Measurements from ENCODE around the gene MAP1B. TPM values are rescaled to one million over a fixed set of nuclear protein-coding genes. Genes with fewer than 3 reads are reported as not detected.

MAP1B gene
- total and polyA plus RNA-seq, 4 donors, result 0.58 to 5.0 (median 2.1) TPM

- WGBS, result 93% methylated on average over 3 of the region's 3 CpGs
- Histone ChIP-seq H3K36me3 (ENCODE audit: control insufficient read depth in 4 of 4, insufficient read depth in 3 of 4, low read depth in 1 of 4, low read length in 3 of 4) (peaks cover 7 to 65% (median 38%) of the 10 kb centered on the region in 4 donors), H3K4me1 (ENCODE audit: control insufficient read depth in 4 of 4, insufficient read depth in 4 of 4, low read length in 3 of 4) (no peaks in the 10 kb centered on the region), H3K27ac (ENCODE audit: low read depth in 1 of 2, low read length in 2 of 2) (no peak overlapping the region), H3K9ac (ENCODE audit: low read depth in 1 of 2, low read length in 2 of 2) (no peak overlapping the region), H3K4me3 (ENCODE audit: low read depth in 1 of 3, low read length in 3 of 3) (no peak overlapping the region), H3K9me3 (ENCODE audit: control insufficient read depth in 4 of 4, low read length in 3 of 4) (no peaks in the 10 kb centered on the region), H3K27me3 (ENCODE audit: control insufficient read depth in 4 of 4, insufficient read depth in 4 of 4, low read length in 3 of 4) (no peaks in the 10 kb centered on the region)
- DNase-seq (ENCODE audit: low spot score), result no peak
- TF ChIP-seq REST (IDR thresholded peaks at IDR 0.05), result no peak
- TF ChIP-seq RAD21 (IDR thresholded peaks at IDR 0.05), result no peak
- TF ChIP-seq HNF4A (conservative IDR thresholded peaks at IDR 0.05), result no peak
- TF ChIP-seq FOXA2 (IDR thresholded peaks at IDR 0.05), result no peak
- no peak for TF ChIP-seq ZBTB33 (IDR thresholded peaks at IDR 0.05)
- TF ChIP-seq YY1 (IDR thresholded peaks at IDR 0.05), result no peak
Measured at GRCh38 chr5:72224946-72225463, 117.7 kb downstream of the MAP1B start.

GRCh38 chr5:72225741-72226140, 118.5 kb downstream of the MAP1B start:
- TF ChIP-seq SP1 (IDR thresholded peaks at IDR 0.05) (no peak), REST (IDR thresholded peaks at IDR 0.05) (no peak), FOXA2 (IDR thresholded peaks at IDR 0.05) (no peak), GABPA (IDR thresholded peaks at IDR 0.05 in 1 of 2, conservative IDR thresholded peaks at IDR 0.05 in 1 of 2) (no peak), EGR1 (IDR thresholded peaks at IDR 0.05; ENCODE audit: low read depth in 2 of 2) (no peak), JUND (IDR thresholded peaks at IDR 0.05) (no peak), FOXA1 (IDR thresholded peaks at IDR 0.05) (no peak)
- peaks cover 6 to 64% (median 35%) of the 10 kb centered on the region in 4 donors for H3K36me3 ChIP-seq (ENCODE audit: control insufficient read depth in 4 of 4, insufficient read depth in 3 of 4, low read depth in 1 of 4, low read length in 3 of 4)
- WGBS, result 98% methylated on average over 3 of the region's 3 CpGs

More at GRCh38 chr5:72225741-72226140, 118.5 kb downstream of the MAP1B start:
- no peaks in the 10 kb centered on the region for H3K4me1 ChIP-seq (ENCODE audit: control insufficient read depth in 4 of 4, insufficient read depth in 4 of 4, low read length in 3 of 4)
- no peak overlapping the region for H3K4me3 ChIP-seq (ENCODE audit: low read depth in 1 of 3, low read length in 3 of 3)
- H3K27me3 ChIP-seq (ENCODE audit: control insufficient read depth in 4 of 4, insufficient read depth in 4 of 4, low read length in 3 of 4), result no peaks in the 10 kb centered on the region
- no peaks in the 10 kb centered on the region for H3K9me3 ChIP-seq (ENCODE audit: control insufficient read depth in 4 of 4, low read length in 3 of 4)
- no peak overlapping the region for H3K27ac ChIP-seq (ENCODE audit: low read depth in 1 of 2, low read length in 2 of 2)
- DNase-seq (ENCODE audit: low spot score), result no peak
- no peak overlapping the region for H3K9ac ChIP-seq (ENCODE audit: low read depth in 1 of 2, low read length in 2 of 2)
